IMR-90 (cell line): ENCODE data around the gene CIRBP. TPM values are rescaled to one million over a fixed set of nuclear protein-coding genes. Genes with fewer than 3 reads are reported as not detected.

Source experiments
- ATAC-seq: fragments of 200-7000 bp; cut with Tn5 transposase; 2 replicates; pipeline ENCODE4 v1.9.1; 2020; ENCODE audit warnings: low read depth, mild to moderate bottlenecking, moderate library complexity
- BruUV-seq: library from RNA; stranded (reverse); fragments of 400-500 nt; replicated peaks from 2 replicates; lab custom pipeline; 2021; lab: Mats Ljungman, UMichigan
- CTCF ChIA-PET: fragments of 300-600 bp; formaldehyde crosslinking; extraction: SDS; loops from one replicate; lab custom pipeline; 2021; ENCODE audit warnings: antibody characterized with exemption; lab: Yijun Ruan, JAX
- POLR2A ChIA-PET: fragments of 300-600 bp; sonication (Branson Sonifier 250); formaldehyde crosslinking; loops from one replicate; lab custom pipeline; 2022; ENCODE audit warnings: antibody characterized with exemption; ENCODE audit not compliant: unreplicated experiment; lab: Charles Lee
- DNase-seq: peaks from one replicate; pipeline ENCODE4 v3.0.0; 2013
- H2AFZ ChIP-seq: replicated peaks from 2 replicates; pipeline ENCODE3; 2013; ENCODE audit warnings: low read length, mild to moderate bottlenecking; ENCODE audit not compliant: poor library complexity
- H2AK5ac ChIP-seq: 2 replicates; pipeline ENCODE4 v1.6.1; 2013; ENCODE audit warnings: low read depth, low read length, inconsistent platforms
- H2AK9ac ChIP-seq: replicated peaks from 2 replicates; pipeline ENCODE3; 2013; ENCODE audit warnings: mild to moderate bottlenecking, low read depth, low read length, moderate library complexity; ENCODE audit not compliant: poor library complexity
- H2BK120ac ChIP-seq: 2 replicates; pipeline ENCODE4 v1.6.1; 2013; ENCODE audit warnings: low read depth, low read length, inconsistent platforms
- H2BK15ac ChIP-seq: 3 replicates; pipeline ENCODE4 v1.6.1; 2013; ENCODE audit warnings: low read depth, low read length, inconsistent platforms
- H2BK20ac ChIP-seq: 2 replicates; pipeline ENCODE4 v1.6.1; 2013; ENCODE audit warnings: low read depth, mild to moderate bottlenecking, inconsistent platforms, low read length, moderate library complexity
- H2BK5ac ChIP-seq: 2 replicates; pipeline ENCODE4 v1.6.1; 2013; ENCODE audit warnings: mild to moderate bottlenecking, low read depth, low read length, inconsistent platforms; ENCODE audit not compliant: poor library complexity, severe bottlenecking
- H3K14ac ChIP-seq: replicated peaks from 2 replicates; pipeline ENCODE4 v1.6.1; 2013; ENCODE audit warnings: low read depth, low read length, inconsistent platforms
- H3K18ac ChIP-seq: 2 replicates; pipeline ENCODE4 v1.6.1; 2013; ENCODE audit warnings: low read depth, low read length, control low read depth
- H3K23ac ChIP-seq: 2 replicates; pipeline ENCODE4 v1.6.1; 2013; ENCODE audit warnings: low read depth, low read length, inconsistent platforms
- H3K27ac ChIP-seq: 2 replicates; pipeline ENCODE4 v1.5.1; 2013; ENCODE audit warnings: mild to moderate bottlenecking, control low read depth, low read length; ENCODE audit not compliant: insufficient read depth
- H3K27me3 ChIP-seq: 2 replicates; pipeline ENCODE4 v1.6.1; 2013; ENCODE audit warnings: low read length; ENCODE audit not compliant: control insufficient read depth, insufficient read depth
- H3K36me3 ChIP-seq: 2 replicates; pipeline ENCODE4 v1.6.1; 2013; ENCODE audit warnings: low read length, mixed read lengths; ENCODE audit not compliant: control insufficient read depth, insufficient read depth
- H3K4ac ChIP-seq: 2 replicates; pipeline ENCODE4 v1.6.1; 2013; ENCODE audit warnings: low read depth, low read length, inconsistent platforms
- H3K4me1 ChIP-seq: 2 replicates; pipeline ENCODE4 v1.6.1; 2013; ENCODE audit warnings: low read length, mixed read lengths; ENCODE audit not compliant: control insufficient read depth, insufficient read depth
- H3K4me2 ChIP-seq: 2 replicates; pipeline ENCODE4 v1.6.1; 2013; ENCODE audit warnings: low read depth, mild to moderate bottlenecking, control low read depth, low read length, moderate library complexity
- H3K4me3 ChIP-seq: 2 replicates; pipeline ENCODE4 v1.5.1; 2013; ENCODE audit warnings: low read depth, mild to moderate bottlenecking, control low read depth, low read length, moderate library complexity; ENCODE audit not compliant: insufficient read depth
- H3K56ac ChIP-seq: 2 replicates; pipeline ENCODE4 v1.6.1; 2013; ENCODE audit warnings: low read length, inconsistent platforms; ENCODE audit not compliant: insufficient read depth; ENCODE audit errors: extremely low read depth
- H3K79me1 ChIP-seq, 2 experiments: 2 replicates each; pipeline ENCODE4 v1.6.1; 2013; ENCODE audit warnings: low read length in 2 of 2, inconsistent platforms in 1 of 2, low read depth in 1 of 2
- H3K9ac ChIP-seq: 2 replicates; pipeline ENCODE4 v1.6.1; 2013; ENCODE audit warnings: low read depth, low read length, control low read depth
- H3K9me1 ChIP-seq: 2 replicates; pipeline ENCODE4 v1.6.1; 2013; ENCODE audit warnings: low read length, inconsistent platforms; ENCODE audit not compliant: insufficient read depth
- H3K9me3 ChIP-seq: 2 replicates; pipeline ENCODE4 v1.6.1; 2013; ENCODE audit warnings: low read length; ENCODE audit not compliant: control insufficient read depth, insufficient read depth
- H4K20me1 ChIP-seq: 2 replicates; pipeline ENCODE4 v1.6.1; 2013; ENCODE audit warnings: low read length, inconsistent platforms; ENCODE audit not compliant: insufficient read depth
- H4K5ac ChIP-seq: 2 replicates; pipeline ENCODE4 v1.6.1; 2013; ENCODE audit warnings: mild to moderate bottlenecking, low read depth, low read length, control low read depth
- H4K8ac ChIP-seq, 2 experiments: 2 replicates each; pipeline ENCODE4 v1.6.1; 2013; ENCODE audit warnings: low read depth in 2 of 2, low read length in 2 of 2, control low read depth in 1 of 2, inconsistent platforms in 1 of 2
- H4K91ac ChIP-seq: 2 replicates; pipeline ENCODE4 v1.6.1; 2013; ENCODE audit warnings: low read depth, low read length, inconsistent platforms; ENCODE audit not compliant: insufficient read depth
- BHLHE40 ChIP-seq: fragments of 150-350 bp; IDR thresholded peaks from 2 replicates; pipeline ENCODE4 v1.6.1; 2016; ENCODE audit warnings: mild to moderate bottlenecking, low read depth, low read length
- CEBPB ChIP-seq: IDR thresholded peaks from 2 replicates; pipeline ENCODE4 v1.6.1; 2012; ENCODE audit warnings: low read depth, low read length, improper control_type of control experiment
- CHD1 ChIP-seq: IDR thresholded peaks from 2 replicates; pipeline ENCODE4 v1.6.1; 2012; ENCODE audit warnings: low read depth, low read length, improper control_type of control experiment
- ELK1 ChIP-seq: fragments of 150-350 bp; IDR thresholded peaks from 2 replicates; pipeline ENCODE4 v1.6.1; 2016; ENCODE audit warnings: low read depth, mild to moderate bottlenecking, low read length, moderate library complexity, borderline replicate concordance
- FOS ChIP-seq: fragments of 150-350 bp; IDR thresholded peaks from 2 replicates; pipeline ENCODE4 v1.6.1; 2016; ENCODE audit warnings: low read depth, low read length
- MAFK ChIP-seq: IDR thresholded peaks from 2 replicates; pipeline ENCODE4 v1.6.1; 2012; ENCODE audit warnings: low read depth, low read length, improper control_type of control experiment
- MAZ ChIP-seq: IDR thresholded peaks from 2 replicates; pipeline ENCODE4 v1.6.1; 2012; ENCODE audit warnings: low read depth, mild to moderate bottlenecking, low read length, improper control_type of control experiment, moderate library complexity, borderline replicate concordance
- MXI1 ChIP-seq: IDR thresholded peaks from 2 replicates; pipeline ENCODE4 v1.6.1; 2012; ENCODE audit warnings: low read depth, mild to moderate bottlenecking, low read length, moderate library complexity, borderline replicate concordance
- NFE2L2 ChIP-seq: fragments of 150-350 bp; IDR thresholded peaks from 2 replicates; pipeline ENCODE4 v1.6.1; 2016; ENCODE audit warnings: low read depth, mild to moderate bottlenecking, low read length
- POLR2A ChIP-seq: IDR thresholded peaks from 2 replicates; pipeline ENCODE4 v1.6.1; 2012; ENCODE audit warnings: mild to moderate bottlenecking, low read depth, low read length
- RAD21 ChIP-seq: IDR thresholded peaks from 2 replicates; pipeline ENCODE4 v1.6.1; 2012; ENCODE audit warnings: low read length, improper control_type of control experiment
- RCOR1 ChIP-seq: IDR thresholded peaks from 2 replicates; pipeline ENCODE4 v1.6.1; 2012; ENCODE audit warnings: mild to moderate bottlenecking, low read length, improper control_type of control experiment; ENCODE audit not compliant: insufficient replicate concordance
- RFX5 ChIP-seq: IDR thresholded peaks from 2 replicates; pipeline ENCODE4 v1.8.0; 2012; ENCODE audit warnings: low read depth, mild to moderate bottlenecking, low read length, moderate library complexity
- SMC3 ChIP-seq: fragments of 150-350 bp; IDR thresholded peaks from 2 replicates; pipeline ENCODE4 v1.6.1; 2016; ENCODE audit warnings: low read depth, mild to moderate bottlenecking, antibody characterized with exemption, low read length, moderate library complexity
- USF2 ChIP-seq: fragments of 150-350 bp; IDR thresholded peaks from 2 replicates; pipeline ENCODE4 v1.6.1; 2017; ENCODE audit warnings: mild to moderate bottlenecking, antibody characterized with exemption, low read length, low read depth
- WGBS, 2 experiments: methylation state at CpG; one replicate each; pipeline versions ENCODE4 v1.1.5 to v1.1.7; 2013; ENCODE audit warnings: missing lambda C conversion rate in 2 of 2; ENCODE audit not compliant: insufficient read length in 1 of 2; ENCODE audit errors: extremely low coverage in 2 of 2; 5-methylcytosine and 5-hydroxymethylcytosine counted together
- dilution Hi-C: fragments of 300-500 bp; cut with HindIII; formaldehyde crosslinking; loops from one replicate; pipeline ENCODE4 v1.14.3; 2018; ENCODE audit warnings: low sequenced_read_pairs; ENCODE audit not compliant: unreplicated experiment
- in situ Hi-C: fragments of 300-500 bp; cut with MboI; formaldehyde crosslinking; loops from 3 replicates; pipeline ENCODE4 v1.14.3; 2019; ENCODE audit warnings: low sequenced_read_pairs, inconsistent platforms, mixed read lengths
- intact Hi-C: fragments of 100-400 bp; cut with micrococcal nuclease; formaldehyde crosslinking; loops from 2 replicates; pipeline ENCODE4 v1.10.0; 2022
- polyA plus RNA-seq, 3 experiments: library from polyadenylated mRNA; depleted of rRNA; stranded (reverse); fragments of >200 nt; gene quantifications; 2 replicates each; pipeline ENCODE4 v1.2.3, GENCODE V29; 2012; ENCODE audit warnings: low replicate concordance in 1 of 3
- total RNA-seq: library from RNA; depleted of rRNA; stranded (reverse); fragments of >200 nt; gene quantifications from 2 replicates; pipeline ENCODE4 v1.2.3, GENCODE V29; 2012
- TF ChIP-seq, protein P1 (sequence below): conservative IDR thresholded peaks from 2 replicates; pipeline ENCODE4 v1.5.1; 2012; ENCODE audit warnings: mild to moderate bottlenecking, low read depth, low read length, improper control_type of control experiment

Gene CIRBP
- total and polyA plus RNA-seq, 2 of the 4 experiments (the other 2 are of a cell fraction) = 299 to 542 TPM

DNA sequence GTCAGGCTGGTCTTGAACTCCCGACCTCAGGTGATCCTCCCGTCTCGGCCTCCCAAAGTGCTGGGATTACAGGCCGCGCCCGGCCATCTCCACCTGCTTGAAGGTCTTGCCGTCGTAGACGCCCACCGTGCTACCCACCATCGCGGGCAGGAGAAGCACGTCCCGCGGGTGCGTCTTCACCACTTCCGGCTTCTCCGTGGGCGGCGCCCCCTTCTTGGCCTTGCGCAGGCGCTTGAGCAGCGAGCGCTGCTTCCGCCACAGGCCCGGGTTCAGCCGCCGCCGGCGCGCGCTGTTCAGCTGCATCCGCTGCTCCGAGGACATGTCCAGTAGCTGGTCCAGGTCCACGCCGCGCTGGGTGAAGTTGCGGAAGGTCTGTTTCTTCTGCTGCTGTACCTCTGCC is 38.2 kb downstream of the CIRBP start:
- Histone ChIP-seq H2AK9ac (no peak overlapping the region), H3K9me3 (no peaks in the 10 kb centered on the region), H3K27ac (no peak overlapping the region), H3K23ac (no peak overlapping the region), H4K8ac (no peak overlapping the region), H3K56ac (no peak overlapping the region), H3K4me1 (no peaks in the 10 kb centered on the region), H2BK15ac (no peak overlapping the region), H4K20me1 (no peaks in the 10 kb centered on the region), H3K9me1 (no peaks in the 10 kb centered on the region), H2BK5ac (no peak overlapping the region), H3K79me1 (no peaks in the 10 kb centered on the region), H2BK20ac (no peak overlapping the region), H3K4ac (no peak overlapping the region), H3K4me3 (no peak overlapping the region), H3K36me3 (no peaks in the 10 kb centered on the region), H2AFZ (no peak overlapping the region), H3K9ac (no peak overlapping the region), H3K18ac (no peak overlapping the region), H4K5ac (no peak overlapping the region), H2AK5ac (no peak overlapping the region), H3K4me2 (no peak overlapping the region), H2BK120ac (no peak overlapping the region), H3K14ac (no peak overlapping the region), H3K27me3 (peaks cover 2% of the 10 kb centered on the region; the same call in 1 of the 2 replicates), H4K91ac (no peak overlapping the region)
- BruUV-seq = no TSS peak
- TF ChIP-seq MAFK (no peak), USF2 (no peak), RFX5 (no peak), NFE2L2 (no peak), RCOR1 (no peak), POLR2A (no peak), ELK1 (no peak), CEBPB (no peak), MXI1 (no peak), MAZ (no peak), BHLHE40 (no peak), SMC3 (no peak), RAD21 (no peak), FOS (no peak), CHD1 (no peak)
- TF ChIP-seq, protein P1, sequence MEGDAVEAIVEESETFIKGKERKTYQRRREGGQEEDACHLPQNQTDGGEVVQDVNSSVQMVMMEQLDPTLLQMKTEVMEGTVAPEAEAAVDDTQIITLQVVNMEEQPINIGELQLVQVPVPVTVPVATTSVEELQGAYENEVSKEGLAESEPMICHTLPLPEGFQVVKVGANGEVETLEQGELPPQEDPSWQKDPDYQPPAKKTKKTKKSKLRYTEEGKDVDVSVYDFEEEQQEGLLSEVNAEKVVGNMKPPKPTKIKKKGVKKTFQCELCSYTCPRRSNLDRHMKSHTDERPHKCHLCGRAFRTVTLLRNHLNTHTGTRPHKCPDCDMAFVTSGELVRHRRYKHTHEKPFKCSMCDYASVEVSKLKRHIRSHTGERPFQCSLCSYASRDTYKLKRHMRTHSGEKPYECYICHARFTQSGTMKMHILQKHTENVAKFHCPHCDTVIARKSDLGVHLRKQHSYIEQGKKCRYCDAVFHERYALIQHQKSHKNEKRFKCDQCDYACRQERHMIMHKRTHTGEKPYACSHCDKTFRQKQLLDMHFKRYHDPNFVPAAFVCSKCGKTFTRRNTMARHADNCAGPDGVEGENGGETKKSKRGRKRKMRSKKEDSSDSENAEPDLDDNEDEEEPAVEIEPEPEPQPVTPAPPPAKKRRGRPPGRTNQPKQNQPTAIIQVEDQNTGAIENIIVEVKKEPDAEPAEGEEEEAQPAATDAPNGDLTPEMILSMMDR = no peak
- CTCF ChIA-PET = no interaction called here
- intact Hi-C loops (no loop called here), in situ Hi-C loops (no loop called here), dilution Hi-C loops (no loop called here)
- POLR2A ChIA-PET = no interaction called here
- ATAC-seq (no peak), DNase-seq (no peak)
- 94% methylated on average over 26 of the region's 38 CpGs; no CpG with 5 or more reads in 1 of the 2 experiments for WGBS, 2 experiments
